Measurements from ENCODE around the gene TSHZ1.

The TSHZ1 gene

DNA sequence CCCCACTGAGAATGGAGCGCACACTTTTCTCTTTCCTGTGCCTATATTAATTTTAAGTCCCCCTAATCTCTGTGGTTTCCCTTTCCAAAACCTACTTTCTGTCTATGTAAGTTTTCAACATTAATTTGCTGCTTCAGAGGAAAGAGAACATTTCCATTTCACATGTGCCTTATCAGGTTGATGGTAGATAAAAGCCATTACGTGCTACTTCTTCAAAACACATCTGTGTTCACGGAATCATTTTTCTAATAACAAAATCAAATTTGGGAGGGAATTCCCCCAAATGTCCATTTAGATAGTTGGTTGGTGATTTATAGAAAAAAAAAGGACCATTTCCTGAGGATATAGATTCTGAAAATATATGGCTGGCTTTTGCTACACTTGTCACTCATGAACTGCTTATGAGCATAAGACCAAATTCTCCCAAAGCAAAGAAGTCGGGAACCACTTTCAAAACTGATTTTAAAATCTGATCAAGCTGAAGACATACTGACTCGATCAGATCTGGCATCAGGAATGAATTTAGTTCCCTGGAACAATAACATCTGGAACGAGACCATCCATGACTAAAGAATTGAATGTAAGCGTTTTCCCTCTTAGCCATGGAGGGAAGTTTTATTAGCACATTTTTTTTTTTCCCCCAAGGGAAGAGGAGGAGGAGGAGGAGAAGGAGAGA, 9.9 kb upstream of the TSHZ1 start:
- no peak overlapping the region for H3K27ac Mint-ChIP-seq
- peaks cover 18% of the 10 kb centered on the region for H3K4me1 Mint-ChIP-seq
- H3K4me3 Mint-ChIP-seq, result no peak overlapping the region
- no peaks in the 10 kb centered on the region for H3K9me3 Mint-ChIP-seq
- H3K36me3 Mint-ChIP-seq, result peaks cover 41% of the 10 kb centered on the region
- no peak for DNase-seq
- CTCF ChIA-PET, result no interaction called here
- peaks cover 21% of the 10 kb centered on the region for H3K27me3 Mint-ChIP-seq

DNA sequence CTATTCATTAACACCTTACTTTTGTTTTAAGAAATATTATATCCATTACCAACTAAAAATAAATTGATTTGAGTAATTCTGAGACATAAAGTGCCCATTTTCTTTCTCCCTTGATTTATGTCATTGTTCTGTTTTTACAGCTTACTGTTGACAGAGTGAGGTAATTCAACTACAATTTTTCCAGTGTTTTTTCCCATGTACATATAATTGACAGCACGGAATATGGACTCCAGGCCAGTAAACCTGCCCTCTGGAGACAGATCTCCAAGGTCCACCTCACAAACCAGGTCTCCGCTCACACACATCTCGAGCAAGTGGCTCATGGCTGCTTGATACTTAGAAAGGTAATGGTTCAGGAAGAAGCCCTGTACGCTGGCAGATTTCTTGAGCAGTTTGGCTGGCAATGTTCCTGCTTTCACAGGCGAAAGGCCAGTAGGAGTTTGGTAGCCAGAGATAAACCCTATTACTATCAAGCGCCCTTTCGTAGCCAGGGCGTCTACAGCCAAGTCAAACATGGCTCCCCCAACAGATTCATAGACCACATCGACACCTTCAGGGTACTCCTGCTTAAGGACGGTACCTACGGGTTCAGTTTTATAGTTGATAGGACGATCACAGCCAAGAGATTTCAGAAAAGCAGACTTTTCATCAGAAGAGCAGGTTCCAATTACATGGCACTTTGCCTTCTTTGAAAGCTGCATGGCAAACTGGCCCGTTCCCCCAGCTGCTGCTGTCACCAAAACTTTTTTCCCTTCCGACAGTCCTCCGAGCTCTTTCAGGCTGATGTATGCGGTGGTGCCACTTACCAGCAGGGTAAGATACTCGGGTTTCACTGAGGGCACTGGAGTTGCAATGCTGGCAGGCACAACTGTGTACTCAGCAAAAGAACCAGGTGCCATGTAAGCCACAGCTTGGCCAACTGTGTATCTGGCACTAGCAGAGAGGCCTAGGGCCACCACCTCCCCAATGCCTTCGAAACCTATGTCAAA, 9.0 kb upstream of the TSHZ1 start:
- Mint-ChIP-seq H3K36me3 (peaks cover 43% of the 10 kb centered on the region), H3K4me1 (peaks cover 26% of the 10 kb centered on the region), H3K4me3 (no peak overlapping the region), H3K27me3 (peaks cover 30% of the 10 kb centered on the region), H3K9me3 (no peaks in the 10 kb centered on the region), H3K27ac (no peak overlapping the region)
- no peak for DNase-seq
- CTCF ChIA-PET, result no interaction called here

DNA sequence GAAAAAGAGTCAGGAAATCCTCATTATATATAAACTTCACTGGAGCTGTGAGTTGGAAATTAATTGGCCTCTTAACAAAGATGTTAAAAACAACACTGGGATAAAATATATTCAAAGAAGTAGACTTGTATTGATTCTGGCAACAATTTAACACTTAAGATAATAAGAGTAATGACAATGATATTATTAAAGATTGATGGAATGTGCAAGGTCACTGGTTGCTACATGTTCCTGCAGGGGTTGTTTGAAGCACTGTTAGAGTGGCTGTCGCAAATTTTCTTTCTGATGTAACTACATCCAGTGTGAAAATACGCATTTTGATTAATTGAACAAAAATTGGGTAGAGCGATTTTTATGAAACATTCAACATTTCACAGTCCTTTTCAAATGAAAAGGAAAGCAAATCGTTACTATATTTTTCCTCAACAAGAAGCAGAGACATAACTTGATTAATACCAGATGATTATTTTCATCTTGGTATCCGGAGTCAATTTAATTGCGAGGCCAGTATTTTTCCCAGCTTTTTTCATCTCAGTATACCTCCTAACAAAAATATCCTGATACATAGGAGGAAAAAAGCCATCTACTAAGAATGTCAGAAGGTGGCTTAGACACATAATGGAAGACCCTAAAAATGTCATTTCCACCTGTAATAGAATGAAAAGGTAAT, 7.8 kb upstream of the TSHZ1 start:
- Mint-ChIP-seq H3K27me3 (peaks cover 39% of the 10 kb centered on the region), H3K4me3 (no peak overlapping the region), H3K9me3 (no peaks in the 10 kb centered on the region), H3K4me1 (peaks cover 37% of the 10 kb centered on the region), H3K27ac (no peak overlapping the region), H3K36me3 (peaks cover 47% of the 10 kb centered on the region)
- CTCF ChIA-PET, result no interaction called here
- no peak for DNase-seq

DNA sequence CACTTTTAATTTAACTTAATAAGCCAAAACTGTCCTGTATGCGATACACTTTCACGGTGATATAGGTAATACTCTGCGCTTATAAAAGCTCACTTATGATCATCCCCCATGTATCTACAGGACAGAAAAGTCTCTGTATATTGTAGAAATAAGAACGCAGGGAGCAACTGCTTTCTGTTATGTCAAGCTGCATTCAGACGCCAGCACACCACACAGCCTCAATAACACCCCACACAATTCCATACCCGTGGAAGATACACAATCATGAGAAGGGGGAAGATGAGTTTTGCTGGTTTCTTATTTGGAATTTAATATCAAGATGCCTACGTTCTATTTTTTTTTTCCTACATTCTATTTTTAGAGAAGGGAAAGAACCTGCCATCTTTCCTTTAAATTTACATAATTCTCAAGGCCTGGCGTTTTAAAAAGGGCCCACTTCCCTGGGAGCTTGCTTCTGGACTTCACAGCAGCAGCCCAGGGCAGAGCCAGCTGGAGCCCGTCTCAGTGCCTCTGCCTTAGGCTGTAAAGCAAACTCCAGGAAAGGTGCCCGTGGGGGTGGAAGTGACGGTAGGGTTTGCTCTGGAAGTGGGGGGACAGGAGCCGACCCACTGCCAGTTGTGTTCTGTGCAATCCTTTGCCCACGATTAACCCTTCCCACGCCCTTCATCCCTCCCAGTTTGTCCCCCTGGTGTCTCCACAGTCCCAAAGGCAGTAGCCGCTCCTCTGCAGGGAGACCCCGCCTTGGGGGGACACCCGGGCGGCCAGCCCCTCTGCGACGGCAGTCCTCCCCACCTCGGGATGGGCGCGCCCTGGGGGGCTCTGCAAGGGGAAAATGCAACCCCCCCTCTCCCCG, 7.0 kb upstream of the TSHZ1 start:
- CTCF ChIA-PET, result no interaction called here
- no peak for DNase-seq
- no peak overlapping the region for H3K27ac Mint-ChIP-seq
- H3K27me3 Mint-ChIP-seq, result peaks cover 44% of the 10 kb centered on the region
- H3K4me3 Mint-ChIP-seq, result no peak overlapping the region
- no peaks in the 10 kb centered on the region for H3K9me3 Mint-ChIP-seq
- H3K4me1 Mint-ChIP-seq, result peaks cover 36% of the 10 kb centered on the region
- peaks cover 48% of the 10 kb centered on the region for H3K36me3 Mint-ChIP-seq

DNA sequence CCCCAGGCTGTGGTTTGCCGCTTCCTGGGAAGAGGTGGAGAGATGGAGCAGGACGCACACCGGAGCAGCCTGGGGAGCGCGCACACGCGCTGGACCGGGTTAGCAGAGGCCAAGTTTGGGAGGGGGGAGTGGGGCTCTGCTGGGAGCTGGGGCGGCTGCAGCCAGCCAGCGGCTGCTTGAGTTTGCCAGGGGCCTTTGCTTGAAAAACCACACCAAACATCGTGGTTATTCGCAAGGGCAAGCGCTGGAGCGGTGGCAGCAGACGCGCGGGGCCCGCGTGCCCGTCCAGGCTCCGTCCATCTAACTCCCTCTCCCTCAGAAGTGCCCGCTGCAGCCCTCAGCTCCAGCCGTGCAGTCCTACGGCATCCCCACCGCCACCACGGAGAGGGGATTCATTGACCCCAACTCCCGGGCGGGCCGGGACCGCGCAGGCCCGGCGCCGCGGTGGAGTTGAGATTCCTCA, 6.3 kb upstream of the TSHZ1 start:
- no peak for DNase-seq
- H3K4me1 Mint-ChIP-seq, result peaks cover 36% of the 10 kb centered on the region
- H3K27me3 Mint-ChIP-seq, result peaks cover 44% of the 10 kb centered on the region
- H3K27ac Mint-ChIP-seq, result no peak overlapping the region
- no peaks in the 10 kb centered on the region for H3K9me3 Mint-ChIP-seq
- H3K36me3 Mint-ChIP-seq, result peaks cover 48% of the 10 kb centered on the region
- CTCF ChIA-PET, result no interaction called here
- no peak overlapping the region for H3K4me3 Mint-ChIP-seq

DNA sequence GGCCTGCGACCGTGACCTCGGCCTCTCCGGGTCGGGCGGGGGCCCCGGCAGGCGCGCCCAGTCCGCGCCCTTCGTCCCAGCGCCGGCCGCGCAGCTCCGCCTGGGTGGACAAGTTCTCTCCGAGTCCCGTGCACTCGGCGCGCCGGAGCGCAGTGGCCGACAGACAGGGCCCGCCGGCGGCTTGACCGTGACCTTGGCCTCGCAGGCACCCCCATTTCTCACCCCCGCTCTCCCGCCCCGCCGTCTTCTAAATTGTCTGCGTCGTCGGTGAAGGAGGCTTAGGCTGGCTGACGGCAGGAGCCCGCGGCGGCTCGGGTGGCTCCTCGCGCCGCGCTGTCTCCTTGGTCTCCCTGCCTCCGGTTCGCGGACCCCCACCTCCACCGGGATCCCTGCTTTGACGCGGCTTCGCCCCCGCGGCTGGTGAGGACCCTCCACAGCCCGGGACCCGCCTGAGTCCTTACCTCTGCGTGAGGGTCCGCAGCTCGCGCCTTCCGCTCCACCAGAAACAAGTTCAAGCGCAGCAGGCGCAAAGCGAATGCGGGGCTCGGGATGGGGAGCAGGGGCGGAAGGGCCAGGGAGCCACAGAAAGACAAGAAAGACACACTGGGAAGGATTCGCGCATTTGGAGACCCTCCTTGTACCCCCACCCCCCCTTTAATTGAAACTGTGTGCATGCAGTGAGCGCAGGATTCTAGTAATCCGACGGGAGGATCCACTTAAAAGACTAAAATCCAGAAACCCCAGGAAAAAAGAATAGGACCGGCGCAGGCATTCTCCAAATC, 5.7 kb upstream of the TSHZ1 start:
- Mint-ChIP-seq H3K4me1 (peaks cover 39% of the 10 kb centered on the region), H3K27me3 (peaks cover 44% of the 10 kb centered on the region), H3K36me3 (peaks cover 44% of the 10 kb centered on the region), H3K4me3 (peak overlapping the region; percentile 62), H3K27ac (no peak overlapping the region), H3K9me3 (no peaks in the 10 kb centered on the region)
- DNase-seq, result no peak
- CTCF ChIA-PET, result no interaction called here

DNA sequence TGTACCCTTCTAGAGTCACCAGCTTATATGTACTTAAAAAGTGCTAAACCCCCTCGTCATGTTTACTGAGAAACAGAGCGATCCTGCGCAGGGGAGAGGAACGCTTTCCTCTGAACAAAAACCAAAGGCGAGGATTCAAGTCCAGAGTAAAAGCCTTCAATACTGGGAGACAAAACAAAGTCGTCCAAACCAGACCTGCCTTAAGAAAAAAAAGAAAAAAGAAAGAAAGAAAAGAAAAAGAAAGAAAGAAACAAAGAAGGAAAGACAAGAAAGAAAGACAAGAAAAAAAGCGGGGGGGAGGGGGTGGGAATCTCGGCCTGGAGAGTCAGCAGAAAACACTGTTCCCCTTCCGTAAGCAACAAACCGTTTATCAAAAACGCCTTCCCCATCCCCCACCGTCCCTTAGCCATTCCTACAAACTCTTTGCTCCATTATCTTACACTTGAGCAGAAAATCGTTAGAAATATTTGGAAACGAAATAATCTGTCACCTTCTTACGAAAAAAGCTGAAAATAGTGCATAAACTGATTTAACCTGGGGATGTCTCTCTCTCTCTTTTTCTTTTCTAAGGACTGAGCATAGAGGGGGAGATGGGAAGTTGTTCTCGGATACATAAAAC, 5.0 kb upstream of the TSHZ1 start:
- H3K36me3 Mint-ChIP-seq, result peaks cover 43% of the 10 kb centered on the region
- no peak overlapping the region for H3K27ac Mint-ChIP-seq
- DNase-seq, result no peak
- CTCF ChIA-PET, result no interaction called here
- peaks cover 44% of the 10 kb centered on the region for H3K27me3 Mint-ChIP-seq
- no peaks in the 10 kb centered on the region for H3K9me3 Mint-ChIP-seq
- peaks cover 45% of the 10 kb centered on the region for H3K4me1 Mint-ChIP-seq
- H3K4me3 Mint-ChIP-seq, result peak overlapping the region; percentile 62

DNA sequence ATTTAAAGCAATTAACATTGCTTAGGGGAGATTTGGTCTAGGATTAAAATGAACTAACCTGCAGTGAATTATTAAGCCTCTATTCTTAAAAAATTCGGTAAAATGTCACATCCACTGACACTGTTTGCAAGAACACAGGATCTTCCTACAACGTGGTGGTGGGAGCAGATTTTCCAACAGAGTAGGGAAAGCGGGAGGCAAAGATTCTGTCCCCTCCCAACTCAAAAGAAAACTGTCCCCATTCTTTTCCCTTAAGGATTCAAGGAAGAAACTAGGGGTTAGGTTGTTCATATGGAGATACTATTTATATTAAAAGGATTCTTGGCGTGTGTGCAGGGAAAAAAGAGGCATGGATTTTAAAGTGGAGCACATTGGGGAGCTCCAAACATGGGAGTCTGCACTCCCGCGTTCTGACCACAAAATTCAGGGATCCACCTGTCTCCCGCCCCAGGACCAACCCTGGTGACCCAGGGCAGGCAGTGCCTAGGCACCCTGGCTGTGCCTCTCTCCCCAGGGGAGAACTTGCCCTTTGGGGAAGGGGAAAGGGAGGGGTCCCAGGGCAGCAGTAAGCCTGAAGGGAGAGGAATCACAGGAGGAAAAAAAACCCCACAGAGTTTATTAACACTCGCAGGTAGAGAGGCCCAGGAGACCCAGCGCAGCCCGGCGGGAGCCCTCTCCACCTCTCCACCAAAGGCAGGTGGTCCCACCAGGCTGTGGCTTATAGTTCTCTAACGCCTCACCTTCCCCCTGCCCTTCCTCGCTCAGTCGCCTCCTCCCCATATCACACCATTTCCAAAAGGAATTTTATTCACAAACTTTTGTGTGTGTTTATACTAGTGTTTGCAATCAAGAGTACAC, 3.9 kb upstream of the TSHZ1 start:
- no peaks in the 10 kb centered on the region for H3K9me3 Mint-ChIP-seq
- H3K4me1 Mint-ChIP-seq, result peaks cover 49% of the 10 kb centered on the region
- H3K27me3 Mint-ChIP-seq, result peaks cover 48% of the 10 kb centered on the region
- peaks cover 40% of the 10 kb centered on the region for H3K36me3 Mint-ChIP-seq
- H3K4me3 Mint-ChIP-seq, result peak overlapping the region; percentile 99
- H3K27ac Mint-ChIP-seq, result no peak overlapping the region
- no peak for DNase-seq
- CTCF ChIA-PET, result no interaction called here

DNA sequence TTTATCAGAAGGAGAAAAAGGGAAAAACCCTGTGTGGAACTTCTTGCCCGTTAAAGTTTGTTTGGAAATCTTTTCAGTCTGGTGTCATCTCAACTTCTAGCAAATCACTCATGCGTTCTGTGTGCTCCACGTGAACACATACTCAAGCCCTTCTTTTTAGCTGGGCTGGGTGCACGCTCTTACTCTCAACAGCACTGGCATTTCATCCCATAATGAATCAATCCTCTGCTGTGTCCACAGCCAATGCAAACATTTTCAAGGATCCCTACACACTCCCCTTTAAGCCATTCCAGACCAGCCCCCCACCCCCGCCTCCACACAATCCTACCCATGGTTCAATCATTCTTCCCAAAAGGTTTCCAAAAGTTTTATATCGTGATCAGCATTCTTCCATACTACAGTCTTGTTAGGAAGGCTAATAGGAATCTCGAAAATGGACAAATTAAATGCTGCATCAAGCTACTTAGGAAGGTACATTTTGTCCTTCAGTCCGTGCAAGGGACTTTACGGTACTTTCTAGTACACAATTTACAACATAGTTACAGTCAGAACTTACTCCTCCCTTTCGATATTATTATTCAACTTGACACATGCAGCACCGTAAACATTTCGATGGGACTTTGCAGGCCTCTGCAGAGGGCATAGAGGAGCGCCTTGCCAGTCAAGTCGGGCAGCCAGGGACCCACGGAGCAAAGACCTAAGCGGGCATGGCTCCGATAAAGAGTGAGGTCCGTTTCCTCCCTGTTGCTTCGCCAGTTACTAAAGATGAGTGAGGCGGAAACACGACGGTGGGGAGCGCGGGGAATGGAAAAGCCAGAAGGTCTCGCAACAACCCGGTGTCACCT, 3.1 kb upstream of the TSHZ1 start:
- Mint-ChIP-seq H3K27me3 (peaks cover 48% of the 10 kb centered on the region), H3K4me1 (peaks cover 53% of the 10 kb centered on the region), H3K4me3 (peak overlapping the region; percentile 99), H3K9me3 (no peaks in the 10 kb centered on the region), H3K27ac (peak overlapping the region; percentile 95), H3K36me3 (peaks cover 38% of the 10 kb centered on the region)
- no peak for DNase-seq
- CTCF ChIA-PET, result no interaction called here

DNA sequence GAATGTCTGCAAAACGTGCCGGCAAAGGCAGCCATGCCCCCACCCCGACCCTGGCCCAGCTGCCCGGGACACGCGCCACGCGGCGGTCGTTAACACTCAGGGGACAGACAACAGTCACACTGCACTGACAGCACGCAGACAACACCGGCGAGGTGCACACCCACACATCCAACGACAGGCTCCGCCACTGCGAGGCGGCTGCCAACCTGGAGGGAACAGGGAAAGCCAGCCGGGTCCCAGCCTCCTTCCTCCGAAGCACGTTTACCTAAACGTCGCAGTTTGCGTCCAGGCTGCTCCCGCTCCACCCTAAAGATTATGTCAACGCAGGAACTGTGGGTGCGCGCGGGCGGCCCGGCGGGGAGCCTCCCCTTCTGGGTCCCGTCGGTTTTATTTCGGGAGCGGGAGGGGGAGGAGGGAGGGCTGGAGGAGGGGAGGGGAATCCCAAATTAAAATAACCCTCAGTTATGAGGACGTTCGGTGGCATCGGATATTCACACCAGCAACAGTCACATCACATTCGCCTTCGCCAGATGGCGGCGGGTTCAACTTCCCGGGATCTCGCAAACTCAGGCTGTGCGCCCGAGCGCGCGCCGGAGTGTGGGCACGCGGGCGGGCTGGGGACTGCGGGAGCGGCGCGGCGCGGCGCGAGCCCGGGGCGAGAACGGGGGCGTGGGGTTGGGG, 2.3 kb upstream of the TSHZ1 start:
- H3K27me3 Mint-ChIP-seq, result peaks cover 48% of the 10 kb centered on the region
- H3K27ac Mint-ChIP-seq, result peak overlapping the region; percentile 95
- peak overlapping the region; percentile 99 for H3K4me3 Mint-ChIP-seq
- CTCF ChIA-PET, result no interaction called here
- peaks cover 45% of the 10 kb centered on the region for H3K36me3 Mint-ChIP-seq
- H3K4me1 Mint-ChIP-seq, result peaks cover 60% of the 10 kb centered on the region
- DNase-seq, result peak; percentile 67
- H3K9me3 Mint-ChIP-seq, result no peaks in the 10 kb centered on the region

DNA sequence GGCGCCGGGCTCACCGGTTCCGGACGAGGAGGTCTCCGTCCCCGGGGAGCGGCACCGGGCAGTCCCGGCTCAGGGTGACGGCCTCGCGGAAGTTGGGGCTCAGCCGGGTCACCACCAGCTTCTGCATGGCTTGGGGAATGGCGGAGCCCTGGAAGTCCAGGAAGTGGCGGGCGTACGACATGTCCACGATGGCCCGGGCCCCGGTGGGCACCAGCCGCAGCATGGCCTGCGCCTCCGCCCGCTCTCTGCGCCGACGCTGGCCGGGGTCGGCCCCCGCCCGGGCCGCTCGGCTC, 1.8 kb upstream of the TSHZ1 start:
- peak; percentile 59 for DNase-seq
- peak overlapping the region; percentile 99 for H3K4me3 Mint-ChIP-seq
- peaks cover 46% of the 10 kb centered on the region for H3K27me3 Mint-ChIP-seq
- H3K4me1 Mint-ChIP-seq, result peaks cover 62% of the 10 kb centered on the region
- peaks cover 45% of the 10 kb centered on the region for H3K36me3 Mint-ChIP-seq
- no peaks in the 10 kb centered on the region for H3K9me3 Mint-ChIP-seq
- CTCF ChIA-PET, result no interaction called here
- H3K27ac Mint-ChIP-seq, result peak overlapping the region; percentile 64

Measured in activated naive CD4-positive, alpha-beta T cell treated with anti-CD3 and anti-CD28 coated beads, Interleukin-2, amount 10 ng/mL, durations not matched to agents 7 days and 5 days (primary cell).